ENCODE data around the gene GALNTL6. TPM values are rescaled to one million over a fixed set of nuclear protein-coding genes. Genes with fewer than 3 reads are reported as not detected.
"Not testable (repeated sequence)": the region's sequence is repeated elsewhere in the genome, so short reads cannot be mapped to it uniquely, and the experiment has no call there.

GALNTL6 gene
- total and polyA plus RNA-seq, 2 experiments from 2014 or later, result not detected

GRCh38 chr4:172951679-172952451 lies 1138.7 kb downstream of the GALNTL6 start:
- H3K4me3 ChIP-seq, result no peak overlapping the region
- H3K27ac ChIP-seq, result no peak overlapping the region
- H3K27me3 ChIP-seq, result no peaks in the 10 kb centered on the region
- DNase-seq (ENCODE audit: low read depth in 1 of 2, low spot score in 1 of 2), result no peak
- no peak for TF ChIP-seq CTCF (IDR thresholded peaks at IDR 0.05; ENCODE audit: low read depth, low read length)
- H3K36me3 ChIP-seq, result no peaks in the 10 kb centered on the region
- no peaks in the 10 kb centered on the region for H3K9me3 ChIP-seq (ENCODE audit: low read depth)
- no peaks in the 10 kb centered on the region for H3K4me1 ChIP-seq (ENCODE audit: low read depth)

DNA sequence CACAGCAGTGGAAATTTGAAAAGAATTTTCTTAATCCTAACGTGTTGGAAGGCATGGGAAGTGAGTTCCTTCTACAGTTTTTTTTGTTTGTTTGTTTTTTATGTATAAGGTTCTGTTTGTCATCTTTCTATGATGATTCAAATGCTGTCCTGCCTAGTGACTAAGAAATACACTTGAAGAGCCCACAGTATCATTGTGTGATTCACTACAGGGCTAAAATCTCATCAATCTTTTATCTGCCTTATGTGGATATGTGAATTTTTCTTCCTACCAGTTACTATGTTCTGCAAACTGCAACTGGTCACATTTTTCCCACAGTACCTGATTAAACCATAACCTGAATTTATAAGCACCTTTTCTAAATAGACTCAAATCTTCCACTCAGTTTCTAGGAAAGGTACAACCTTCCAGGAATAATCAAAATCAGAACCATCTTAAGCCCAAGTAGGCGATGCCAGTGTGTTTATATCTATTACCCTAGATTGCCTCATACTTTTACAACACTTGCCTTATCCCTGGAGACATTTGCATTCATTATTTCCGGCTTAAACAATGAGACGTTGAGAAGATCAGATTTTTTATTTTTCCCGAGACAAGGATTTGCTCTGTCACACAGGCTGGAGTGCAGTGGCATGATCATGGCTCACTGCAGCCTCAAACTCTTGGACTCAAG lies 1140.8 kb downstream of the GALNTL6 start:
- DNase-seq (ENCODE audit: low read depth in 1 of 2, low spot score in 1 of 2), result no peak
- TF ChIP-seq CTCF (IDR thresholded peaks at IDR 0.05; ENCODE audit: low read depth, low read length), result no peak
- Histone ChIP-seq H3K27ac (no peak overlapping the region), H3K9me3 (ENCODE audit: low read depth) (no peaks in the 10 kb centered on the region), H3K4me3 (no peak overlapping the region), H3K36me3 (no peaks in the 10 kb centered on the region), H3K4me1 (ENCODE audit: low read depth) (no peaks in the 10 kb centered on the region), H3K27me3 (no peaks in the 10 kb centered on the region)

DNA sequence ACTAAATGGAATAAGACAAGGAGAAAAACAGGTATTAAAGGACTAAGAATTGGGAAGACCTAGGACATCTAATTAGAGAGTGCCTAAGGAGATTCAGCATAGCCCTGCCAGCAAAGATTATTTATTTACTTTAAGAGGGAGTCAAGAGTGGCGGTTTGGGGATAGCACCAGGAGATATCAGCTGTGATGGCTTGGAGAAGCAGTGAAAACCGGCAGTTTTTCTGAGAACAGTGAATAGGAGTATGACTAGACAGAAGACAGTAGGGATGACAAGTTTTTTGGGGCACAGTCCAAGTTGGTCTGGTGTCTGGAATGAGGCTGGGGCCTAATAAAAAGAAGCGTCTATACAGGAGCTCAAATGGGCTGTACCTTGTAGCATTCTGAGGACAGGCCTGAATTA lies 1143.1 kb downstream of the GALNTL6 start:
- H3K9me3 ChIP-seq (ENCODE audit: low read depth); H3K4me3 ChIP-seq; H3K27ac ChIP-seq; H3K36me3 ChIP-seq; H3K4me1 ChIP-seq (ENCODE audit: low read depth); DNase-seq (ENCODE audit: low read depth in 1 of 2, low spot score in 1 of 2); H3K27me3 ChIP-seq: not testable (repeated sequence)

- no peaks in the 10 kb centered on the region for H3K36me3 ChIP-seq
- no peak for TF ChIP-seq CTCF (IDR thresholded peaks at IDR 0.05; ENCODE audit: low read depth, low read length)
- H3K9me3 ChIP-seq (ENCODE audit: low read depth), result no peaks in the 10 kb centered on the region
- no peak overlapping the region for H3K4me3 ChIP-seq
- no peak for DNase-seq (ENCODE audit: low read depth in 1 of 2, low spot score in 1 of 2)
- H3K4me1 ChIP-seq (ENCODE audit: low read depth), result no peaks in the 10 kb centered on the region
- H3K27ac ChIP-seq, result no peak overlapping the region
- H3K27me3 ChIP-seq, result no peaks in the 10 kb centered on the region
Measured at GRCh38 chr4:172957216-172957615, 1144.0 kb downstream of the GALNTL6 start.

GRCh38 chr4:172962564-172963353 lies 1149.6 kb downstream of the GALNTL6 start:
- Histone ChIP-seq H3K27ac (no peak overlapping the region), H3K36me3 (no peaks in the 10 kb centered on the region), H3K4me1 (ENCODE audit: low read depth) (no peaks in the 10 kb centered on the region), H3K27me3 (no peaks in the 10 kb centered on the region), H3K4me3 (no peak overlapping the region), H3K9me3 (ENCODE audit: low read depth) (no peaks in the 10 kb centered on the region)
- TF ChIP-seq CTCF (IDR thresholded peaks at IDR 0.05; ENCODE audit: low read depth, low read length), result no peak
- DNase-seq (ENCODE audit: low read depth in 1 of 2, low spot score in 1 of 2), result no peak

Data from cardiac muscle cell (in vitro differentiated cells and primary cell).